Small intestine (tissue), 7 donors: ENCODE measurements around the gene HDGFL2. TPM values are rescaled to one million over a fixed set of nuclear protein-coding genes. Genes with fewer than 3 reads are reported as not detected.

Source experiments
- DNase-seq, 2 donors: peaks; one replicate each; pipeline versions ENCODE4 v3.0.0 to v3.0.0-alpha.2; 2013
- FAIRE-seq: peaks from 2 replicates; lab custom pipeline; 2012; peaks lifted over from hg19 to GRCh38; lab: Jason Lieb, UNC
- H3K27ac ChIP-seq, 3 donors: one replicate each; pipeline ENCODE4 v1.5.1; 2013; ENCODE audit warnings: low read length in 2 of 3, mild to moderate bottlenecking in 2 of 3, control low read depth in 1 of 3, inconsistent platforms in 1 of 3, low read depth in 1 of 3, moderate library complexity in 1 of 3
- H3K27me3 ChIP-seq, 3 donors: one replicate each; pipeline ENCODE4 v1.6.1; 2013; ENCODE audit warnings: low read length in 3 of 3, inconsistent platforms in 1 of 3; ENCODE audit not compliant: control insufficient read depth in 3 of 3, insufficient read depth in 3 of 3
- H3K36me3 ChIP-seq, 3 donors: one replicate each; pipeline ENCODE4 v1.6.1; 2013; ENCODE audit warnings: low read length in 3 of 3, inconsistent platforms in 1 of 3, low read depth in 1 of 3, mild to moderate bottlenecking in 1 of 3, moderate library complexity in 1 of 3; ENCODE audit not compliant: control insufficient read depth in 3 of 3, insufficient read depth in 2 of 3
- H3K4me1 ChIP-seq, 3 donors: one replicate each; pipeline ENCODE4 v1.6.1; 2013; ENCODE audit warnings: low read length in 2 of 3, inconsistent platforms in 1 of 3, low read depth in 1 of 3, mild to moderate bottlenecking in 1 of 3, moderate library complexity in 1 of 3; ENCODE audit not compliant: control insufficient read depth in 3 of 3, insufficient read depth in 2 of 3
- H3K4me3 ChIP-seq, 3 donors: one replicate each; pipeline ENCODE4 v1.5.1; 2013; ENCODE audit warnings: low read length in 3 of 3, control low read depth in 1 of 3, inconsistent platforms in 1 of 3, low read depth in 1 of 3, mild to moderate bottlenecking in 1 of 3, moderate library complexity in 1 of 3
- H3K9me3 ChIP-seq, 2 donors: one replicate each; pipeline ENCODE4 v1.6.1; 2013; ENCODE audit warnings: low read depth in 1 of 2, low read length in 1 of 2; ENCODE audit not compliant: control insufficient read depth in 2 of 2, insufficient read depth in 1 of 2
- WGBS, 3 donors: extraction: QIAGEN DNeasy Blood & Tissue Kit; methylation state at CpG; one replicate each; pipeline ENCODE4 v1.1.7; 2013; 5-methylcytosine and 5-hydroxymethylcytosine counted together
- polyA plus RNA-seq, 4 donors: library from polyadenylated mRNA; stranded (reverse) in 3 of 4; unstranded in 1 of 4; fragments of 200-250 nt in 3 of 4; fragments of 120-200 nt in 1 of 4; gene quantifications; one replicate each; pipeline versions ENCODE4 v1.2.1 to v1.2.3, GENCODE V29; 2013
- donor health status: healthy with polysubstance abuse.
- donor health status: control.
- donor health status: control.
- donor health status: Bipolar disorder and iron deficiency.
- donor health status: healthy.

Gene HDGFL2
- polyA plus RNA-seq, 4 donors = 18.4 to 40.2 (median 28.5) TPM

DNA sequence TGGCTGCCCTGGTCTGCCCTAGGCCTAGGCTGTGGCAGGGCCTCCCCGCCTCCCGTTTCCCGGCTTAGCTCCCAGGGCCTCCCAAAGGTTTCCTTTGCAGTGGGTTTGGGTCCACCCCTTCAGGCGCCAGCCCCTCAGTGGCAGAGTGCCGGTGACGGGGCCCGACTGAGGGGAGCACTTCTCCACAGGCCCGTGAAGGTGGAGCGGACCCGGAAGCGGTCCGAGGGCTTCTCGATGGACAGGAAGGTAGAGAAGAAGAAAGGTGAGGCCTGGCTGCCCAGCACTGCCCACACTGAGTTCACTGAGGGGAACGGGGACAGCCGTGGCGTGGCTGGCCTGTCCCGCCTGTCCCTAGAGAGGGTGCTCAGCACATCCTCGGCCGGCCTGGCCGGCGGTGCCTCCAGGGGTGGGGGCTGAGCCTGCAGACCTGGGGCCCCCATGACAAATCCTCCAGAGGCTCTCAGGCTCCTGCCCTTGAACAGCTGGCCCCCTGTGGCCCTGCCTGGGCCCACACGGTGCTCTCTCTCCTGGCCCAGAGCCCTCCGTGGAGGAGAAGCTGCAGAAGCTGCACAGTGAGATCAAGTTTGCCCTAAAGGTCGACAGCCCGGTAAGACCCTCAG lies 25.8 kb downstream of the HDGFL2 start:
- FAIRE-seq (no peak), DNase-seq (no peak)
- Histone ChIP-seq H3K36me3 (peaks cover 26 to 89% (median 26%) of the 10 kb centered on the region in 3 donors), H3K9me3 (no peaks in the 10 kb centered on the region), H3K4me1 (no peaks in the 10 kb centered on the region), H3K4me3 (no peak overlapping the region), H3K27ac (no peak overlapping the region), H3K27me3 (no peaks in the 10 kb centered on the region)
- WGBS, 3 donors = 93 to 94% (median 93%) methylated on average over 24 to 25 of the region's 25 CpGs

DNA sequence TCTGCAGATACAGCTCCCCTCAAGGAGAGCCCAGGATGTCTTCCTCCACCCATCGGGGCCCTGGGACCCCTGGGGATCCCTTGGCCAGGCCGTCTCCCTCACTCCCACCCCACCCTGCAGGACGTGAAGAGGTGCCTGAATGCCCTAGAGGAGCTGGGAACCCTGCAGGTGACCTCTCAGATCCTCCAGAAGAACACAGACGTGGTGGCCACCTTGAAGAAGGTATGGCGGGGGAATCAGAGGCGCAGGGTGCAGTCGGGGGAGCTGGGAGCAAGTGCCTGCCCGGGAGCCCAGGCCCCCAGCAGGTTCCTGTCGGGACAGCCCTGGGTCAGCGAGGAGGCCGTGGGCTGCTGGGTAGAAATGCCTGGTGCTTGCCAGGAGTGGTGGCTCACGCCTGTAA lies 26.6 kb downstream of the HDGFL2 start:
- FAIRE-seq = no peak
- Histone ChIP-seq H3K4me1 (no peaks in the 10 kb centered on the region), H3K4me3 (no peak overlapping the region), H3K27ac (no peak overlapping the region), H3K9me3 (no peaks in the 10 kb centered on the region), H3K27me3 (no peaks in the 10 kb centered on the region), H3K36me3 (peaks cover 23 to 89% (median 26%) of the 10 kb centered on the region in 3 donors)
- 94 to 96% (median 95%) methylated on average over 10 to 12 of the region's 12 CpGs for WGBS, 3 donors
- DNase-seq = no peak

DNA sequence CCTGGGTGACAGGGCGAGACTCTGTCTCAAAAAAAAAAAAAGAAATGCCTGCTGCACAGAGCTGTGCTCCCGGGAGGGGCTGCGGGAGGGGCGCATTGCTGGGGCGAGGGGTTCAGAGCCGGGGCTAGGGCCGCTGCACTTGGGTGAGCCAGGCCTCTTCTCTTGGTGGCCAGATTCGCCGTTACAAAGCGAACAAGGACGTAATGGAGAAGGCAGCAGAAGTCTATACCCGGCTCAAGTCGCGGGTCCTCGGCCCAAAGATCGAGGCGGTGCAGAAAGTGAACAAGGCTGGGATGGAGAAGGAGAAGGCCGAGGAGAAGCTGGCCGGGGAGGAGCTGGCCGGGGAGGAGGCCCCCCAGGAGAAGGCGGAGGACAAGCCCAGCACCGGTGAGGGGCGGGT lies 27.2 kb downstream of the HDGFL2 start:
- FAIRE-seq = no peak
- Histone ChIP-seq H3K27ac (no peak overlapping the region), H3K36me3 (peaks cover 17 to 90% (median 25%) of the 10 kb centered on the region in 3 donors), H3K4me1 (no peaks in the 10 kb centered on the region), H3K4me3 (no peak overlapping the region), H3K27me3 (no peaks in the 10 kb centered on the region), H3K9me3 (no peaks in the 10 kb centered on the region)
- no peak for DNase-seq
- WGBS, 3 donors = 94 to 97% (median 96%) methylated on average over 20 to 23 of the region's 23 CpGs

DNA sequence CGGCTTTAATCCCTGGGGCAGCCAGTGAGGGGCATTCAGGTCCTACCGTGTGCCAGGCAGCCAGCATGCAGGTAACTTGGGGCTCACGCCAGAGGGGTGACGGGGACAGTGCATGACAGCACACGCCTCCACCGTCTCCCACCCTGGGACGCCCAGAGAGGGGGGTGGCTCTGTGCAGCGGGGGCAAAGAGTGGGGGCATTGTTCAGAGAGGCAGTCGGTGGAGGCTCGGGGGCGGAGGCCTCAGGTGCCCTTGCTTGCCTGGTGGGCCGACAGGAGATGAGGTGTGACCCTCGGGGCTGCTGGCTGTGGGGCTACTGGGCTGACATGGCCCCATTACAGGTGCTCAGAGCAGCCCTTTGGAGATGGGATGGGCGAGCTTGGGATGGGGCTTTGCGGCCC lies 27.8 kb downstream of the HDGFL2 start:
- Histone ChIP-seq H3K36me3 (peaks cover 15 to 91% (median 19%) of the 10 kb centered on the region in 3 donors), H3K27ac (no peak overlapping the region), H3K4me3 (no peak overlapping the region), H3K9me3 (no peaks in the 10 kb centered on the region), H3K4me1 (no peaks in the 10 kb centered on the region), H3K27me3 (no peaks in the 10 kb centered on the region)
- no peak for DNase-seq
- 93 to 96% (median 94%) methylated on average over 15 of the region's 15 CpGs for WGBS, 3 donors
- no peak for FAIRE-seq

DNA sequence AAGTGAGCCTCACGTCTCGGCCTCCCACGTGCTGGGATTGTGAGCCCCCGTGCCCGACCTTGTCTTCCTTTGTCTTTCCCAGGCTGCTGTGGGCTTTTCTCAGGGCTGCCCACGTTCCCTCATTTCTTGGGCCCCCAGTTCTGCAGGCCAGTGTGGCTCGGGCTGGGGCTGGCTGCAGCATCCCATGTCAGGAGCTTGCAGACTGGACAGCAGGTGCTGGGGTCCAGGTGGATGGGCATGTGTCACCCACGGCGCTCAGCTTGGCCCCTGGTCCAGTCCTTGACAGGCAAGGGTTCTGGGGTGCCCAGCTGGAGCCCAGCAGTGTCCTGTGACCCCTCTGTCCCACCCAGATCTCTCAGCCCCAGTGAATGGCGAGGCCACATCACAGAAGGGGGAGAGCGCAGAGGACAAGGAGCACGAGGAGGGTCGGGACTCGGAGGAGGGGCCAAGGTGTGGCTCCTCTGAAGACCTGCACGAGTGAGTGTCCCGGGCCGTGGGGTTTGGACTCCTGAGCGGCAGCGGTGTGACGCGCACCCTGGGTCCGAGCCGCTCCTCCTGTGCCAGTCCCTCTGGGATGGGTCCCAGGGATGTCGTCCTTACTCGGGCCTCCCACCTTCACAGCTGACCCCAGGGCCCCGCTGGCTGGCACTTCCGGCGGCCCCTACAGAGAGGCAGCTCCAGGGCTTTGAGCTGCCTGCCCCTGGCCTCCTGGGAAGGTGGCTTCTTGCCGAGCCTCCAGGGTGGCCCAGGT lies 28.9 kb downstream of the HDGFL2 start:
- Histone ChIP-seq H3K9me3 (no peaks in the 10 kb centered on the region), H3K4me3 (no peak overlapping the region), H3K36me3 (peaks cover 11 to 94% (median 19%) of the 10 kb centered on the region in 3 donors), H3K27ac (no peak overlapping the region), H3K27me3 (no peaks in the 10 kb centered on the region), H3K4me1 (no peaks in the 10 kb centered on the region)
- no peak for DNase-seq
- 89 to 94% (median 94%) methylated on average over 27 to 29 of the region's 29 CpGs for WGBS, 3 donors
- no peak for FAIRE-seq

DNA sequence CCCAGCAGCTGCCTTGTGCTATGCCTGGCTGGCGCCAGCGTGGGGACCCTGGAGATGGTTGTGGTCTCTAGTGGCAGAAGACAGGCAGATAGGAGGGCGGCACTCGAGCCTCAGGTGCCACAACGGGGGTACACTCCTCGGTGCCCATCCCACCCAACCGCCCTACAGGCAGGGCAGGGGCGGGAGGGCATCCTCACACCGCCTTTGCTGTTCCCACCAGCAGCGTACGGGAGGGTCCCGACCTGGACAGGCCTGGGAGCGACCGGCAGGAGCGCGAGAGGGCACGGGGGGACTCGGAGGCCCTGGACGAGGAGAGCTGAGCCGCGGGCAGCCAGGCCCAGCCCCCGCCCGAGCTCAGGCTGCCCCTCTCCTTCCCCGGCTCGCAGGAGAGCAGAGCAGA lies 29.6 kb downstream of the HDGFL2 start:
- WGBS, 3 donors = 91 to 96% (median 94%) methylated on average over 19 to 25 of the region's 25 CpGs
- DNase-seq (no peak), FAIRE-seq (no peak)
- Histone ChIP-seq H3K36me3 (peaks cover 11 to 93% (median 16%) of the 10 kb centered on the region in 3 donors), H3K4me1 (no peaks in the 10 kb centered on the region), H3K27me3 (no peaks in the 10 kb centered on the region), H3K4me3 (no peak overlapping the region), H3K27ac (no peak overlapping the region), H3K9me3 (no peaks in the 10 kb centered on the region)

DNA sequence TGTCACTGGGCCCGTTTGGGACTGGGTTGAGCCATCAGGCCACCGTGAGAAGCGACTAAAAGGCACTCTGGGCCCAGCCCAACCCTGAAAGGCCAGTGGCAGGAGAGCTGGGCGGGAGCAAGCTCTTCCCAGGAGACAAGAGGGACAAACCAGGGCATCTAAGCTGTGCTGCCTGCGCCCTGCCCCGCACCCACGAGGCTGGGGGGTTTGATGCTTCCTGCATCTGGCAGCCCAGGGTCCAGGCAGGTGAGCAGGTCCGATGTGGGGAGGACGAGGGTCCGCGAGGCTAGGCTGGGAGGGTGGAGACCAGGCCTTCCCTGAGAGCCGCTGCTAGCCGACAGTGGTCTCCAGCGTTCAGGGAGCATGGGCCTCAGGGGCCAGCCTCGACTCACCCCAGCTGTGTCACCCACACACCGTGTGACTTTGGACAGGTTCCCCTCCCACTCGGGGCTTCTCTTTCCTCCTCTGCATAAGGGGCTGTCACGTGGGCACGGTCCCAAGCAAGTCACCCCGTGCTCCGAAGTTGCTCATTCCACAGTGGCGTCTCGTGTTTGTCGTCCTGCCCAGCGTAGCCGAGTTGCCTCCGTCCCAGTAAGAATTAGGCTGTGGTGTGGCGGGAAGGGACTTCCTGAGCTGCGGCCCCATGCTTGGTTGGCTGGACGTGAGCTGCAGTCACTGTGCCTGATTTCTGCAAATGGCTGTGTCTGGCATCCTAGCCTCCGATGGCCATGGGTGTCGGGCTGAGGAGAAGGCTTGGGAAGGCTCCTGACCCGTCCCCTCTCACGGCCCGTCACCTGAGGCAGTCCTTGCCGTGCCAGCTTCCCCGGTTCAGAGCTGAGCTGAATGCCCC lies 30.4 kb downstream of the HDGFL2 start:
- Histone ChIP-seq H3K4me3 (no peak overlapping the region), H3K9me3 (no peaks in the 10 kb centered on the region), H3K36me3 (peaks cover 9 to 86% (median 16%) of the 10 kb centered on the region in 3 donors), H3K27ac (no peak overlapping the region), H3K27me3 (no peaks in the 10 kb centered on the region), H3K4me1 (no peaks in the 10 kb centered on the region)
- FAIRE-seq (no peak), DNase-seq (no peak)
- 89 to 95% (median 92%) methylated on average over 36 to 37 of the region's 37 CpGs for WGBS, 3 donors

DNA sequence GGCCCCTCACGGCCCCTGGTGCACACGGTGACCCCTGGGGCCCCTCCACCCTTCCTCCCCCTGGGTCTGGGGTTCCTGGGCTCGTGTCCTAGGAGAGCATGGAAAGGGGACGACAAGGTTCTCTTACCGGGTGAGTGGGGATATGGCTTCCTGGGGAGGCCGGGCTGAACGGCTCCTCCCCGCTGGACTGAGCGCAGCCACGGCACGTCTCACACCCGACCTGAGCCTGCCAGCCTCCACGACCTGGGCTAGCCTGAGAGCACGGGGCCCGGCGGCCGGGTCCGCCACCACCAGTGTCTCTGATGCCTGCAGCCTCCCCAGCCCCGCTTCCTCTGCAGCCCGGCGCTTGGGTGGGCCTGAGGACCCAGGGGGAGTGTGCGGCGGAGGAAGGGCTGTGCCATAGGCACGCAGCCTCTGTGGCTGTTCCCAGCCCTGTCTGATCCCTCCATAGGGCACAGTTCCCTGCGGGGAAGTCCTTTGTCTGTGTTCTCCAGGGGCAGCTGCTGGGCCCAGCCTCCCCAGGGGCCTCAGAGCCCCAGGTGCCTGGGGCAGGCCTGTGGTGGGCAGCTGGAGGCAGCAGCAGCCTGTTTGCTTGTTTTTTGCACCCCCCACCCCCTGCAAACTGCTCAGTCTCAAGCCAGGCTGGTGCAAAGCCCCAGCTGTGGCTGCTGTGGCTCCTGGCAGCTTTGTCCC lies 31.2 kb downstream of the HDGFL2 start:
- no peak for DNase-seq
- no peak for FAIRE-seq
- Histone ChIP-seq H3K4me3 (no peak overlapping the region), H3K27me3 (no peaks in the 10 kb centered on the region), H3K27ac (no peak overlapping the region), H3K4me1 (no peaks in the 10 kb centered on the region), H3K9me3 (no peaks in the 10 kb centered on the region), H3K36me3 (peaks cover 5 to 78% (median 12%) of the 10 kb centered on the region in 3 donors)
- WGBS, 3 donors = 89 to 93% (median 92%) methylated on average over 23 to 25 of the region's 25 CpGs
